HCT116 (cell line): Measurements from ENCODE around the gene B3GALT5. TPM values are rescaled to one million over a fixed set of nuclear protein-coding genes. Genes with fewer than 3 reads are reported as not detected.

Source experiments
- ATAC-seq: fragments of 200-7000 bp; cut with Tn5 transposase; 2 replicates; pipeline ENCODE4 v1.9.1; 2020; ENCODE audit warnings: mild to moderate bottlenecking, moderate library complexity
- BruUV-seq: library from RNA; stranded (reverse); fragments of 400-500 nt; replicated peaks from 2 replicates; lab custom pipeline; 2021; lab: Mats Ljungman, UMichigan
- CTCF ChIA-PET: fragments of 300-600 bp; sonication (Branson Sonifier 250); formaldehyde crosslinking; loops from one replicate; lab custom pipeline; 2021; ENCODE audit warnings: antibody characterized with exemption; lab: Charles Lee
- POLR2A ChIA-PET: fragments of 300-600, 350-600 bp; sonication (Branson Sonifier 250); formaldehyde crosslinking; loops from one replicate; lab custom pipeline; 2021; ENCODE audit warnings: antibody characterized with exemption; lab: Charles Lee
- RAD21 ChIA-PET, 2 experiments: fragments of 300-600 bp; sonication (Branson Sonifier 250); formaldehyde crosslinking; loops; one replicate each; lab custom pipeline; 2023; ENCODE audit warnings: low total read pairs in 2 of 2; ENCODE audit not compliant: uncharacterized antibody in 2 of 2, unreplicated experiment in 2 of 2, low non-redundant PET in 1 of 2; lab: Charles Lee
- DNase-seq: peaks from one replicate; pipeline ENCODE4 v3.0.0-alpha.2; 2010; ENCODE audit warnings: low read depth, low spot score
- H2AFZ ChIP-seq: fragments of 200-600 bp; shearing (Covaris generic), sonication (generic); 2 replicates; pipeline ENCODE4 v1.6.1; 2017; ENCODE audit warnings: low read depth, mixed run types, mixed read lengths, antibody characterized with exemption, low read length; ENCODE audit not compliant: poor library complexity, severe bottlenecking
- H3K27ac ChIP-seq: 2 replicates; pipeline ENCODE4 v1.5.1; 2012; ENCODE audit warnings: low read depth, low read length
- H3K27me3 ChIP-seq: fragments of 200-600 bp; sonication (generic); 2 replicates; pipeline ENCODE4 v1.6.1; 2016; ENCODE audit warnings: mixed run types, low read length, mixed read lengths; ENCODE audit not compliant: insufficient read depth
- H3K36me3 ChIP-seq, 2 experiments: fragments of 200-500 bp in 1 of 2; fragments of 200-600 bp in 1 of 2; sonication (Bioruptor generic) in 1 of 2; sonication (generic) in 1 of 2; 2 replicates each; pipeline versions ENCODE4 v1.5.1 to v1.6.1; 2014 to 2016; ENCODE audit warnings: low read length in 2 of 2, inconsistent platforms in 1 of 2, mixed read lengths in 1 of 2, mixed run types in 1 of 2; ENCODE audit not compliant: insufficient read depth in 2 of 2, control insufficient read depth in 1 of 2
- H3K4me1 ChIP-seq, 2 experiments: fragments of 200-600 bp in 1 of 2; sonication (generic) in 1 of 2; 2 replicates each; pipeline versions ENCODE4 v1.5.1 to v1.6.1; 2012 to 2017; ENCODE audit warnings: low read length in 2 of 2, inconsistent platforms in 1 of 2, mild to moderate bottlenecking in 1 of 2, mixed read lengths in 1 of 2, mixed run types in 1 of 2, moderate library complexity in 1 of 2; ENCODE audit not compliant: insufficient read depth in 2 of 2, control insufficient read depth in 1 of 2
- H3K4me2 ChIP-seq: fragments of 200-600 bp; sonication (generic); 2 replicates; pipeline ENCODE4 v1.6.1; 2017; ENCODE audit warnings: mixed run types, low read length, mixed read lengths
- H3K4me3 ChIP-seq, 2 experiments: fragments of 200-600 bp in 1 of 2; sonication (generic) in 1 of 2; replicated peaks in 1 of 2; 2 replicates each; pipeline ENCODE4 v1.5.1; 2011 to 2016; ENCODE audit warnings: low read length in 2 of 2, control low read depth in 1 of 2, low read depth in 1 of 2, mild to moderate bottlenecking in 1 of 2, mixed read lengths in 1 of 2, mixed run types in 1 of 2
- H3K79me2 ChIP-seq: fragments of 200-600 bp; sonication (generic); 2 replicates; pipeline ENCODE4 v1.6.1; 2017; ENCODE audit warnings: mild to moderate bottlenecking, mixed run types, low read length, moderate library complexity, mixed read lengths; ENCODE audit not compliant: insufficient read depth
- H3K9ac ChIP-seq: fragments of 200-600 bp; sonication (generic); 2 replicates; pipeline ENCODE4 v1.6.1; 2016; ENCODE audit warnings: low read length, mixed read lengths
- H3K9me2 ChIP-seq: fragments of 200-600 bp; sonication (generic), shearing (Covaris generic); 2 replicates; pipeline ENCODE4 v1.6.1; 2017; ENCODE audit warnings: mixed run types, mild to moderate bottlenecking, moderate library complexity; ENCODE audit not compliant: insufficient read depth
- H3K9me3 ChIP-seq, 2 experiments: fragments of 200-500 bp in 1 of 2; fragments of 200-600 bp in 1 of 2; sonication (Bioruptor generic) in 1 of 2; sonication (generic) in 1 of 2; 2 replicates each; pipeline ENCODE4 v1.6.1; 2014 to 2017; ENCODE audit warnings: low read length in 2 of 2, mixed read lengths in 2 of 2, inconsistent platforms in 1 of 2, low read depth in 1 of 2, mild to moderate bottlenecking in 1 of 2, mixed run types in 1 of 2, moderate library complexity in 1 of 2; ENCODE audit not compliant: control insufficient read depth in 1 of 2, insufficient read depth in 1 of 2
- H4K20me1 ChIP-seq: fragments of 200-600 bp; sonication (generic), shearing (Covaris generic); 2 replicates; pipeline ENCODE4 v1.6.1; 2017; ENCODE audit warnings: mixed run types, mild to moderate bottlenecking, moderate library complexity; ENCODE audit not compliant: insufficient read depth
- CBX3 ChIP-seq: IDR thresholded peaks from 2 replicates; pipeline ENCODE4 v1.6.1; 2012; ENCODE audit warnings: low read depth
- ELF1 ChIP-seq: IDR thresholded peaks from 2 replicates; pipeline ENCODE4 v1.6.1; 2012; ENCODE audit warnings: low read depth, borderline replicate concordance
- EZH2 ChIP-seq: fragments of 200-600 bp; sonication (generic); IDR thresholded peaks from 2 replicates; pipeline ENCODE4 v1.6.1; 2017; ENCODE audit warnings: antibody characterized with exemption, mixed run types
- EZH2phosphoT487 ChIP-seq: fragments of 200-600 bp; IDR thresholded peaks from 2 replicates; pipeline ENCODE4 v1.6.1; 2018; ENCODE audit warnings: antibody characterized with exemption, borderline replicate concordance
- FOSL1 ChIP-seq: IDR thresholded peaks from 2 replicates; pipeline ENCODE4 v1.6.1; 2012; ENCODE audit warnings: low read depth
- POLR2A ChIP-seq: IDR thresholded peaks from 2 replicates; pipeline ENCODE4 v1.7.0; 2011; ENCODE audit warnings: borderline replicate concordance; ENCODE audit not compliant: insufficient read depth, insufficient read length; ENCODE audit errors: extremely low read depth
- POLR2AphosphoS5 ChIP-seq: IDR thresholded peaks from 2 replicates; pipeline ENCODE4 v1.6.1; 2011; ENCODE audit warnings: mild to moderate bottlenecking, low read depth, low read length, moderate library complexity
- RAD21 ChIP-seq: IDR thresholded peaks from 2 replicates; pipeline ENCODE4 v1.6.1; 2012; ENCODE audit warnings: low read depth, mild to moderate bottlenecking
- SIN3A ChIP-seq: IDR thresholded peaks from 2 replicates; pipeline ENCODE4 v1.6.1; 2012; ENCODE audit warnings: low read depth
- SP1 ChIP-seq: IDR thresholded peaks from 2 replicates; pipeline ENCODE4 v1.6.1; 2012; ENCODE audit warnings: low read depth
- SRF ChIP-seq: IDR thresholded peaks from 2 replicates; pipeline ENCODE4 v1.6.1; 2012; ENCODE audit warnings: low read depth
- TCF7L2 ChIP-seq: IDR thresholded peaks from 2 replicates; pipeline ENCODE4 v1.7.0; 2011; ENCODE audit warnings: borderline replicate concordance, inconsistent platforms; ENCODE audit not compliant: insufficient read depth, insufficient read length; ENCODE audit errors: extremely low read depth
- ZFX ChIP-seq: fragments of 450-650 bp; IDR thresholded peaks from 2 replicates; pipeline ENCODE4 v1.6.1; 2017
- ZNF274 ChIP-seq: fragments of 200-500 bp; sonication (Bioruptor generic); IDR thresholded peaks from 2 replicates; pipeline ENCODE4 v1.6.1; 2014; ENCODE audit warnings: mild to moderate bottlenecking, low read depth, low read length, inconsistent platforms
- intact Hi-C: fragments of 100-400 bp; cut with micrococcal nuclease; formaldehyde crosslinking; loops from 2 replicates; pipeline ENCODE4 v1.10.0; 2022
- total RNA-seq: library from RNA; stranded (reverse); gene quantifications from one replicate; pipeline ENCODE4 v1.2.1, GENCODE V29; 2021; ENCODE audit not compliant: unreplicated experiment
- TF ChIP-seq, protein P1 (sequence below): IDR thresholded peaks from 2 replicates; pipeline ENCODE4 v1.6.1; 2012; ENCODE audit warnings: low read depth
- TF ChIP-seq, protein P2 (sequence below), 3 experiments: fragments of 200-600 bp in 1 of 3; sonication (generic) in 1 of 3; IDR thresholded peaks in 2 of 3; conservative IDR thresholded peaks in 1 of 3; 2 replicates each; pipeline ENCODE4 v1.5.1; 2012 to 2017; ENCODE audit warnings: low read depth in 2 of 3, low read length in 2 of 3, antibody characterized with exemption in 1 of 3, borderline replicate concordance in 1 of 3, control low read depth in 1 of 3, mild to moderate bottlenecking in 1 of 3, mixed read lengths in 1 of 3, mixed run types in 1 of 3, moderate library complexity in 1 of 3; ENCODE audit not compliant: insufficient read depth in 1 of 3
- TF ChIP-seq, protein P3 (sequence below): IDR thresholded peaks from 2 replicates; pipeline ENCODE4 v1.6.1; 2012
- TF ChIP-seq, protein P4 (sequence below): IDR thresholded peaks from 2 replicates; pipeline ENCODE4 v1.6.1; 2011; ENCODE audit warnings: mild to moderate bottlenecking, low read length, moderate library complexity; ENCODE audit not compliant: insufficient replicate concordance; ENCODE audit errors: extremely low read depth

The B3GALT5 gene
- total RNA-seq, 1 experiment from 2014 or later: 1.2 TPM

DNA sequence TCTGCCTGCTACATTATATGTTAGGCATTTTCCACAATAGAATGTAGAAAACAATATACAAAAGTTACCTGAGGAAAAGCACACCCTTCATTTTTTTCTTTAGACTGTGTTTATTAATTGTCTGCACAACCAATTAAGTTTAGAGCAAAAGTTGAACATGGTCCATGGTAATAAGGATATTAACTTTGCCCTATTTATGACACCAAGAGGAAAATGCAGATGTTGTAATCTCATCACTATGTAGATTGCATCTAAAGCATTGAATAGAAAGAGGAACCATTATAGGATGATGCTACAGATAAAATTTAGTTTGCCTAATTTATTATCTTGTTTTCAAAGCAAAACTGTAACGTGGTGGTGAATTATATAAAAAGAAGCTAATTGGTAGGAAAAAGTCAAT lies 72.5 kb downstream of the B3GALT5 start:
- CTCF ChIA-PET: no interaction called here
- H3K27me3 ChIP-seq: no peaks in the 10 kb centered on the region
- H3K4me1 ChIP-seq: no peaks in the 10 kb centered on the region
- H3K4me2 ChIP-seq: no peak overlapping the region
- intact Hi-C loops: no loop called here
- no peak overlapping the region for H3K27ac ChIP-seq
- no peak for ATAC-seq
- no peaks in the 10 kb centered on the region for H3K9me3 ChIP-seq
- H3K4me3 ChIP-seq: no peak overlapping the region
- no TSS peak for BruUV-seq
- POLR2A ChIA-PET: no interaction called here
- H4K20me1 ChIP-seq: no peaks in the 10 kb centered on the region
- H3K79me2 ChIP-seq: no peaks in the 10 kb centered on the region
- H3K9me2 ChIP-seq: no peaks in the 10 kb centered on the region
- H2AFZ ChIP-seq: no peak overlapping the region
- TF ChIP-seq FOSL1 (no peak), ZNF274 (no peak), SP1 (no peak), EZH2 (no peak), POLR2A (no peak), TCF7L2 (no peak), ELF1 (no peak), POLR2AphosphoS5 (no peak), CBX3 (no peak), EZH2phosphoT487 (no peak), SRF (no peak), RAD21 (no peak), ZFX (no peak), SIN3A (no peak)
- TF ChIP-seq, protein P1, sequence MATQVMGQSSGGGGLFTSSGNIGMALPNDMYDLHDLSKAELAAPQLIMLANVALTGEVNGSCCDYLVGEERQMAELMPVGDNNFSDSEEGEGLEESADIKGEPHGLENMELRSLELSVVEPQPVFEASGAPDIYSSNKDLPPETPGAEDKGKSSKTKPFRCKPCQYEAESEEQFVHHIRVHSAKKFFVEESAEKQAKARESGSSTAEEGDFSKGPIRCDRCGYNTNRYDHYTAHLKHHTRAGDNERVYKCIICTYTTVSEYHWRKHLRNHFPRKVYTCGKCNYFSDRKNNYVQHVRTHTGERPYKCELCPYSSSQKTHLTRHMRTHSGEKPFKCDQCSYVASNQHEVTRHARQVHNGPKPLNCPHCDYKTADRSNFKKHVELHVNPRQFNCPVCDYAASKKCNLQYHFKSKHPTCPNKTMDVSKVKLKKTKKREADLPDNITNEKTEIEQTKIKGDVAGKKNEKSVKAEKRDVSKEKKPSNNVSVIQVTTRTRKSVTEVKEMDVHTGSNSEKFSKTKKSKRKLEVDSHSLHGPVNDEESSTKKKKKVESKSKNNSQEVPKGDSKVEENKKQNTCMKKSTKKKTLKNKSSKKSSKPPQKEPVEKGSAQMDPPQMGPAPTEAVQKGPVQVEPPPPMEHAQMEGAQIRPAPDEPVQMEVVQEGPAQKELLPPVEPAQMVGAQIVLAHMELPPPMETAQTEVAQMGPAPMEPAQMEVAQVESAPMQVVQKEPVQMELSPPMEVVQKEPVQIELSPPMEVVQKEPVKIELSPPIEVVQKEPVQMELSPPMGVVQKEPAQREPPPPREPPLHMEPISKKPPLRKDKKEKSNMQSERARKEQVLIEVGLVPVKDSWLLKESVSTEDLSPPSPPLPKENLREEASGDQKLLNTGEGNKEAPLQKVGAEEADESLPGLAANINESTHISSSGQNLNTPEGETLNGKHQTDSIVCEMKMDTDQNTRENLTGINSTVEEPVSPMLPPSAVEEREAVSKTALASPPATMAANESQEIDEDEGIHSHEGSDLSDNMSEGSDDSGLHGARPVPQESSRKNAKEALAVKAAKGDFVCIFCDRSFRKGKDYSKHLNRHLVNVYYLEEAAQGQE: no peak
- TF ChIP-seq, protein P2, sequence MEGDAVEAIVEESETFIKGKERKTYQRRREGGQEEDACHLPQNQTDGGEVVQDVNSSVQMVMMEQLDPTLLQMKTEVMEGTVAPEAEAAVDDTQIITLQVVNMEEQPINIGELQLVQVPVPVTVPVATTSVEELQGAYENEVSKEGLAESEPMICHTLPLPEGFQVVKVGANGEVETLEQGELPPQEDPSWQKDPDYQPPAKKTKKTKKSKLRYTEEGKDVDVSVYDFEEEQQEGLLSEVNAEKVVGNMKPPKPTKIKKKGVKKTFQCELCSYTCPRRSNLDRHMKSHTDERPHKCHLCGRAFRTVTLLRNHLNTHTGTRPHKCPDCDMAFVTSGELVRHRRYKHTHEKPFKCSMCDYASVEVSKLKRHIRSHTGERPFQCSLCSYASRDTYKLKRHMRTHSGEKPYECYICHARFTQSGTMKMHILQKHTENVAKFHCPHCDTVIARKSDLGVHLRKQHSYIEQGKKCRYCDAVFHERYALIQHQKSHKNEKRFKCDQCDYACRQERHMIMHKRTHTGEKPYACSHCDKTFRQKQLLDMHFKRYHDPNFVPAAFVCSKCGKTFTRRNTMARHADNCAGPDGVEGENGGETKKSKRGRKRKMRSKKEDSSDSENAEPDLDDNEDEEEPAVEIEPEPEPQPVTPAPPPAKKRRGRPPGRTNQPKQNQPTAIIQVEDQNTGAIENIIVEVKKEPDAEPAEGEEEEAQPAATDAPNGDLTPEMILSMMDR (IDR thresholded peaks at IDR 0.05 in 2 of 3, conservative IDR thresholded peaks at IDR 0.05 in 1 of 3; ENCODE audit: borderline replicate concordance in 1 of 3, insufficient read depth in 1 of 3, low read depth in 2 of 3, low read length in 2 of 3): no peak
- TF ChIP-seq, protein P3, sequence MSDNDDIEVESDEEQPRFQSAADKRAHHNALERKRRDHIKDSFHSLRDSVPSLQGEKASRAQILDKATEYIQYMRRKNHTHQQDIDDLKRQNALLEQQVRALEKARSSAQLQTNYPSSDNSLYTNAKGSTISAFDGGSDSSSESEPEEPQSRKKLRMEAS: no peak
- TF ChIP-seq, protein P4, sequence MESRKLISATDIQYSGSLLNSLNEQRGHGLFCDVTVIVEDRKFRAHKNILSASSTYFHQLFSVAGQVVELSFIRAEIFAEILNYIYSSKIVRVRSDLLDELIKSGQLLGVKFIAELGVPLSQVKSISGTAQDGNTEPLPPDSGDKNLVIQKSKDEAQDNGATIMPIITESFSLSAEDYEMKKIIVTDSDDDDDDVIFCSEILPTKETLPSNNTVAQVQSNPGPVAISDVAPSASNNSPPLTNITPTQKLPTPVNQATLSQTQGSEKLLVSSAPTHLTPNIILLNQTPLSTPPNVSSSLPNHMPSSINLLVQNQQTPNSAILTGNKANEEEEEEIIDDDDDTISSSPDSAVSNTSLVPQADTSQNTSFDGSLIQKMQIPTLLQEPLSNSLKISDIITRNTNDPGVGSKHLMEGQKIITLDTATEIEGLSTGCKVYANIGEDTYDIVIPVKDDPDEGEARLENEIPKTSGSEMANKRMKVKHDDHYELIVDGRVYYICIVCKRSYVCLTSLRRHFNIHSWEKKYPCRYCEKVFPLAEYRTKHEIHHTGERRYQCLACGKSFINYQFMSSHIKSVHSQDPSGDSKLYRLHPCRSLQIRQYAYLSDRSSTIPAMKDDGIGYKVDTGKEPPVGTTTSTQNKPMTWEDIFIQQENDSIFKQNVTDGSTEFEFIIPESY: no peak
- TF ChIP-seq, all 23 proteins: peak for 0
- RAD21 ChIA-PET: no interaction called here
- DNase-seq: no peak
- H3K9ac ChIP-seq: no peak overlapping the region
- H3K36me3 ChIP-seq: no peaks in the 10 kb centered on the region
